Measurements from ENCODE around the gene PPFIA3. TPM values are rescaled to one million over a fixed set of nuclear protein-coding genes. Genes with fewer than 3 reads are reported as not detected.

The PPFIA3 gene
- total RNA-seq (7.1 TPM), polyA plus RNA-seq (ENCODE audit: insufficient read depth, low read depth, low replicate concordance) (20.0 TPM)
- long read RNA-seq, donor 1, partial matches to known transcripts, result 0 of 1 reads
- long read RNA-seq, donor 1, other reads (novel, unspliced or antisense), result 0 of 1 reads
- long read RNA-seq, donor 2, result 0 reads
- long read RNA-seq, donor 3, partial matches to known transcripts, result 0 of 1 reads
- long read RNA-seq, donor 3, other reads (novel, unspliced or antisense), result 0 of 1 reads
- long read RNA-seq, donor 4, partial matches to known transcripts, result 0 of 1 reads
- long read RNA-seq, donor 4, other reads (novel, unspliced or antisense), result 0 of 1 reads
- long read RNA-seq, donor 5, result 0 reads
- long read RNA-seq, donor 6, partial matches to known transcripts, result 0 of 4 reads
- long read RNA-seq, donor 6, other reads (novel, unspliced or antisense), result 0 of 4 reads
- long read RNA-seq, donor 7, partial matches to known transcripts, result 2 of 5 reads
- long read RNA-seq, donor 7, other reads (novel, unspliced or antisense), result 2 of 5 reads
- long read RNA-seq, donor 8, result 0 reads
- long read RNA-seq, donor 9, partial matches to known transcripts, result 0 of 2 reads
- long read RNA-seq, donor 9, other reads (novel, unspliced or antisense), result 0 of 2 reads
- long read RNA-seq, donor 10, partial matches to known transcripts, result 0 of 4 reads
- long read RNA-seq, donor 10, other reads (novel, unspliced or antisense), result 0 of 4 reads

- Histone ChIP-seq H3K9ac (ENCODE audit: low read length in 3 of 3) (peak within 1 kb of the TSS; percentile 33 to 62 (median 37)), H3K27me3 (ENCODE audit: control insufficient read depth, insufficient read depth, low read length) (peaks cover 5% of the 10 kb centered on the region), H3K27ac (ENCODE audit: low read depth in 2 of 2, low read length in 2 of 2) (peak within 1 kb of the TSS; percentile 96 to 98), H3K36me3 (ENCODE audit: control insufficient read depth in 2 of 3, insufficient read depth in 3 of 3, low read length in 3 of 3) (no peaks in the 10 kb centered on the region), H3K4me3 (ENCODE audit: low read length in 3 of 3) (peak within 1 kb of the TSS; percentile 49 to 68 (median 67)), H3K9me3 (ENCODE audit: control insufficient read depth in 2 of 3, insufficient read depth in 1 of 3, low read length in 3 of 3) (no peaks in the 10 kb centered on the region), H3K4me1 (ENCODE audit: control insufficient read depth in 2 of 3, insufficient read depth in 2 of 3, low read depth in 1 of 3, low read length in 3 of 3) (peaks cover 0 to 11% (median 7%) of the 10 kb centered on the region in 3 donors)
- FAIRE-seq (no peak), DNase-seq (peak; percentile 71 to 89 (median 81))
- intact Hi-C loops (cut with DNase I), result no loop called here
- TF ChIP-seq, protein P1, sequence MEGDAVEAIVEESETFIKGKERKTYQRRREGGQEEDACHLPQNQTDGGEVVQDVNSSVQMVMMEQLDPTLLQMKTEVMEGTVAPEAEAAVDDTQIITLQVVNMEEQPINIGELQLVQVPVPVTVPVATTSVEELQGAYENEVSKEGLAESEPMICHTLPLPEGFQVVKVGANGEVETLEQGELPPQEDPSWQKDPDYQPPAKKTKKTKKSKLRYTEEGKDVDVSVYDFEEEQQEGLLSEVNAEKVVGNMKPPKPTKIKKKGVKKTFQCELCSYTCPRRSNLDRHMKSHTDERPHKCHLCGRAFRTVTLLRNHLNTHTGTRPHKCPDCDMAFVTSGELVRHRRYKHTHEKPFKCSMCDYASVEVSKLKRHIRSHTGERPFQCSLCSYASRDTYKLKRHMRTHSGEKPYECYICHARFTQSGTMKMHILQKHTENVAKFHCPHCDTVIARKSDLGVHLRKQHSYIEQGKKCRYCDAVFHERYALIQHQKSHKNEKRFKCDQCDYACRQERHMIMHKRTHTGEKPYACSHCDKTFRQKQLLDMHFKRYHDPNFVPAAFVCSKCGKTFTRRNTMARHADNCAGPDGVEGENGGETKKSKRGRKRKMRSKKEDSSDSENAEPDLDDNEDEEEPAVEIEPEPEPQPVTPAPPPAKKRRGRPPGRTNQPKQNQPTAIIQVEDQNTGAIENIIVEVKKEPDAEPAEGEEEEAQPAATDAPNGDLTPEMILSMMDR (IDR thresholded peaks at IDR 0.05; ENCODE audit: borderline replicate concordance, extremely low read depth, insufficient read depth), result no peak
These were observed at the start of gene PPFIA3 for GRCh38 chr19:49119411-49120324. Gene PPFIA3 (plus strand): TSS chr19:49119544. CDS start chr19:49127874, 8,330 bp downstream.

DNA sequence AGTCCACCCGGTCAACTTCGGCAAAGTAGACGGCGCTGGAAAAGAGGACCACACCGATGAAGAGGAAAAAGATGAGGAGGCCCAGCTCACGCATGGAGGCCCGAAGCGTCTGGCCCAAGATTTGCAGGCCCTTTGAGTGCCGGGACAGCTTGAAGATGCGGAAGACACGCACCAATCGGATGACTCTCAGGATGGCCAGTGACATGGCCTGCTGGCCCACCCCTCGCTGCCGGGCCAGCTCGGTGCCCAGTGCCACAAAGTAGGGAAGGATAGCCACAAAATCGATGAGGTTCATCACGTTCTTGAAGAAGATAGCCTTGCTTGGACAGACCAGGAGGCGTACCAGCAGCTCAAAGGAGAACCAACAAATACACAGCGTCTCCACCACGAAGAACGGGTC lies 48.9 kb upstream of the PPFIA3 start:
- intact Hi-C loops (cut with DNase I), result no loop called here
- FAIRE-seq, result no peak
- H3K4me3 ChIP-seq (ENCODE audit: low read length in 3 of 3), result no peak overlapping the region

GRCh38 chr19:49071860-49072547 lies 47.3 kb upstream of the PPFIA3 start:
- DNase-seq (peak in 4 of 5 donors; percentile 53 to 84 (median 68)), FAIRE-seq (no peak)
- intact Hi-C loops (cut with DNase I), result no loop called here
- Histone ChIP-seq H3K4me3 (ENCODE audit: low read length in 3 of 3) (no peak overlapping the region), H3K9me3 (ENCODE audit: control insufficient read depth in 2 of 3, insufficient read depth in 1 of 3, low read length in 3 of 3) (no peaks in the 10 kb centered on the region), H3K27me3 (ENCODE audit: control insufficient read depth, insufficient read depth, low read length) (peaks cover 10% of the 10 kb centered on the region), H3K4me1 (ENCODE audit: control insufficient read depth in 2 of 3, insufficient read depth in 2 of 3, low read depth in 1 of 3, low read length in 3 of 3) (no peaks in the 10 kb centered on the region), H3K9ac (ENCODE audit: low read length in 3 of 3) (no peak overlapping the region), H3K27ac (ENCODE audit: low read depth in 2 of 2, low read length in 2 of 2) (no peak overlapping the region), H3K36me3 (ENCODE audit: control insufficient read depth in 2 of 3, insufficient read depth in 3 of 3, low read length in 3 of 3) (no peaks in the 10 kb centered on the region)
- TF ChIP-seq, protein P1 (IDR thresholded peaks at IDR 0.05; ENCODE audit: borderline replicate concordance, extremely low read depth, insufficient read depth), result no peak

More for the DNA sequence above, 48.9 kb upstream of the PPFIA3 start:
- DNase-seq, result no peak
- no peak overlapping the region for H3K9ac ChIP-seq (ENCODE audit: low read length in 3 of 3)
- H3K36me3 ChIP-seq (ENCODE audit: control insufficient read depth in 2 of 3, insufficient read depth in 3 of 3, low read length in 3 of 3), result no peaks in the 10 kb centered on the region
- H3K27me3 ChIP-seq (ENCODE audit: control insufficient read depth, insufficient read depth, low read length), result peaks cover 11% of the 10 kb centered on the region
- H3K4me1 ChIP-seq (ENCODE audit: control insufficient read depth in 2 of 3, insufficient read depth in 2 of 3, low read depth in 1 of 3, low read length in 3 of 3), result no peaks in the 10 kb centered on the region
- TF ChIP-seq, protein P1 (IDR thresholded peaks at IDR 0.05; ENCODE audit: borderline replicate concordance, extremely low read depth, insufficient read depth), result no peak
- no peaks in the 10 kb centered on the region for H3K9me3 ChIP-seq (ENCODE audit: control insufficient read depth in 2 of 3, insufficient read depth in 1 of 3, low read length in 3 of 3)
- no peak overlapping the region for H3K27ac ChIP-seq (ENCODE audit: low read depth in 2 of 2, low read length in 2 of 2)

Data from kidney (tissue), 22 donors.